HEK293T (cell line): ENCODE data around the gene AGK.

Experiments
- ARNT ChIP-seq: fragments of 450-650 bp; IDR thresholded peaks from 2 replicates; pipeline ENCODE4 v1.6.1; 2017; ENCODE audit warnings: mild to moderate bottlenecking
- FOXA1 ChIP-seq: fragments of 450-650 bp; IDR thresholded peaks from 2 replicates; pipeline ENCODE4 v1.6.1; 2016; ENCODE audit warnings: mild to moderate bottlenecking
- FOXM1 ChIP-seq: fragments of 450-650 bp; IDR thresholded peaks from 2 replicates; pipeline ENCODE4 v1.6.1; 2017; ENCODE audit warnings: mild to moderate bottlenecking, borderline replicate concordance
- L3MBTL2 ChIP-seq: fragments of 450-650 bp; conservative IDR thresholded peaks from 2 replicates; pipeline ENCODE4 v1.6.1; 2016; ENCODE audit warnings: mild to moderate bottlenecking
- NFRKB ChIP-seq: fragments of 450-650 bp; IDR thresholded peaks from 2 replicates; pipeline ENCODE4 v1.6.1; 2016; ENCODE audit warnings: mild to moderate bottlenecking, moderate library complexity
- SP1 ChIP-seq: fragments of 450-650 bp; IDR thresholded peaks from 2 replicates; pipeline ENCODE4 v1.6.1; 2017
- TF ChIP-seq, protein P1 (sequence below): fragments of 450-650 bp; IDR thresholded peaks from 2 replicates; pipeline ENCODE4 v1.6.1; 2016

DNA sequence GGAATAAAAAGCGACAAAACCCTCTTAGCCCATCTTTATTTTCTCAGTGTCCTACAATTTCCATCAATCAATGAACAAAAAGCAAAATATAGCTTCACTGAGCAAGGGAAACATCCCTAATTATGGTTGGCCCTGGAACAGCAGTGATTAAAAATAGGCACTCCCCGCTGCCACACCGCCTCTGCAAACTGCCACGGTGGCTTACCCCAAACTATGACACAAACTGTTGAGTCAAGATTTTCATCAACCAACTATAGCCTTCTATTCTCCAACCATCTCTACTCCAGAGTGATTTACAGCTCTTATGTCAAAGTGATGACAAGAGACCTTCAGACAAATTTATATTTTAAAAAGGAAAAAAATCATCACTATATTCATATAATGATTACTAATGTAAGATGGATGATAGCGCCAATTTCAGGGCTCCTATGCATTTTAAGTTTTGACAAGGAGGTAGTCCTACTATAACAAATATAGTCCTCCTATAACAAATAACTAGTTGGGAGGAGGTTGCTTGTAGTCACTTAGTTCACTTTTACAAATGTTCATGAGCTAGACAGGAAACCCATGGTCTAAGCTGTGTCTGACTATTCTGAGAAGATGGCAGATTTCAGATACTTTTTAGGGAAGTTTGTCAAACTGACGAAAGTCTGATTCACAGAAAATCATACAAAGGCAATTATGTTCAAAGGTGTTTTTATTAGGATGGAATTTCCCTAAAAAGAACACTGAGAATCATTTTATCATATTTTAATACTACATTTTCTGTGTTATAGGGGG, 124.4 kb downstream of the AGK start:
- TF ChIP-seq FOXM1: no peak
- no peak for TF ChIP-seq SP1
- TF ChIP-seq L3MBTL2: no peak
- TF ChIP-seq, protein P1, sequence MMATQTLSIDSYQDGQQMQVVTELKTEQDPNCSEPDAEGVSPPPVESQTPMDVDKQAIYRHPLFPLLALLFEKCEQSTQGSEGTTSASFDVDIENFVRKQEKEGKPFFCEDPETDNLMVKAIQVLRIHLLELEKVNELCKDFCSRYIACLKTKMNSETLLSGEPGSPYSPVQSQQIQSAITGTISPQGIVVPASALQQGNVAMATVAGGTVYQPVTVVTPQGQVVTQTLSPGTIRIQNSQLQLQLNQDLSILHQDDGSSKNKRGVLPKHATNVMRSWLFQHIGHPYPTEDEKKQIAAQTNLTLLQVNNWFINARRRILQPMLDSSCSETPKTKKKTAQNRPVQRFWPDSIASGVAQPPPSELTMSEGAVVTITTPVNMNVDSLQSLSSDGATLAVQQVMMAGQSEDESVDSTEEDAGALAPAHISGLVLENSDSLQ: no peak
- TF ChIP-seq NFRKB: no peak
- TF ChIP-seq FOXA1: no peak
- TF ChIP-seq ARNT: no peak
